Smooth muscle cell (in vitro differentiated cells): ENCODE data around the gene MB21D2. TPM values are rescaled to one million over a fixed set of nuclear protein-coding genes. Genes with fewer than 3 reads are reported as not detected.
A peak's percentile ranks its signal among the peaks of the same experiment; 100 is the strongest.

Source experiments
- DNase-seq: peaks from one replicate; lab custom pipeline; 2025; ENCODE audit not compliant: unreplicated experiment; lab: John Stamatoyannopoulos, UW
- H2AFZ ChIP-seq: fragments of 200-600 bp; sonication (generic); 2 replicates; pipeline ENCODE4 v1.6.0; 2016; ENCODE audit warnings: antibody characterized with exemption, low read depth, mild to moderate bottlenecking
- H3F3A ChIP-seq: fragments of 200-600 bp; sonication (generic); 2 replicates; pipeline ENCODE4 v1.6.0; 2017; ENCODE audit warnings: antibody characterized with exemption, low read depth
- H3K27ac ChIP-seq: fragments of 200-600 bp; sonication (generic); 2 replicates; pipeline ENCODE4 v1.5.1; 2016; ENCODE audit warnings: low read depth, mild to moderate bottlenecking
- H3K27me3 ChIP-seq: fragments of 200-600 bp; sonication (generic); 2 replicates; pipeline ENCODE4 v1.6.1; 2016; ENCODE audit warnings: low read depth, mild to moderate bottlenecking
- H3K36me3 ChIP-seq: fragments of 200-600 bp; sonication (generic); 2 replicates; pipeline ENCODE4 v1.5.1; 2016; ENCODE audit warnings: low read depth
- H3K4me1 ChIP-seq: fragments of 200-600 bp; sonication (generic); 2 replicates; pipeline ENCODE4 v1.5.1; 2016; ENCODE audit warnings: low read depth
- H3K4me2 ChIP-seq: fragments of 200-600 bp; sonication (generic); 2 replicates; pipeline ENCODE4 v1.6.0; 2016; ENCODE audit warnings: mild to moderate bottlenecking
- H3K4me3 ChIP-seq: fragments of 200-600 bp; sonication (generic); 2 replicates; pipeline ENCODE4 v1.5.1; 2016; ENCODE audit warnings: mild to moderate bottlenecking
- H3K79me2 ChIP-seq: fragments of 200-600 bp; sonication (generic); 2 replicates; pipeline ENCODE4 v1.6.0; 2016; ENCODE audit warnings: low read depth, mild to moderate bottlenecking
- H3K9ac ChIP-seq: fragments of 200-600 bp; sonication (generic); 2 replicates; pipeline ENCODE4 v1.6.0; 2016; ENCODE audit warnings: low read depth
- H3K9me3 ChIP-seq: fragments of 200-600 bp; sonication (generic); replicated peaks from 2 replicates; pipeline ENCODE4 v1.5.1; 2016; ENCODE audit warnings: low read depth
- H4K20me1 ChIP-seq: fragments of 200-600 bp; sonication (generic); 2 replicates; pipeline ENCODE4 v1.6.0; 2016; ENCODE audit warnings: low read depth
- CTCF ChIP-seq: fragments of 200-600 bp; sonication (generic); IDR thresholded peaks from 2 replicates; pipeline ENCODE4 v1.5.1; 2017; ENCODE audit warnings: borderline replicate concordance, mild to moderate bottlenecking, antibody characterized with exemption; ENCODE audit not compliant: insufficient read depth, poor library complexity, severe bottlenecking
- WGBS: methylation state at CpG from one replicate; pipeline ENCODE4 v1.1.7; 2016; ENCODE audit warnings: low lambda C conversion rate; 5-methylcytosine and 5-hydroxymethylcytosine counted together
- polyA plus RNA-seq: library from polyadenylated mRNA; unstranded; fragments of >200 nt; fragmentation: Nextera tagmentation; extraction: Ambion mirVana; gene quantifications from 2 replicates; pipeline ENCODE4 v1.2.1, GENCODE V29; 2016
- total RNA-seq: library from RNA; depleted of rRNA; stranded (reverse); fragments of >200 nt; gene quantifications from 2 replicates; pipeline ENCODE4 v1.2.3, GENCODE V29; 2014

The MB21D2 gene
- total and polyA plus RNA-seq, 2 experiments from 2014 or later, result 5.2 to 17.1 TPM

GRCh38 chr3:192884777-192885773, 32.6 kb downstream of the MB21D2 start:
- Histone ChIP-seq H3K36me3 (no peaks in the 10 kb centered on the region), H3F3A (peaks cover 5% of the 10 kb centered on the region), H3K27me3 (no peaks in the 10 kb centered on the region), H3K9ac (no peak overlapping the region), H3K9me3 (no peaks in the 10 kb centered on the region), H3K27ac (peak overlapping the region; percentile 97), H3K4me3 (no peak overlapping the region), H3K4me1 (peaks cover 18% of the 10 kb centered on the region), H3K4me2 (no peak overlapping the region), H4K20me1 (no peaks in the 10 kb centered on the region), H2AFZ (no peak overlapping the region), H3K79me2 (peaks cover 34% of the 10 kb centered on the region)
- TF ChIP-seq CTCF, result no peak
- no peak for DNase-seq
- 72% methylated on average over 8 of the region's 8 CpGs for WGBS

GRCh38 chr3:192883512-192883911, 34.1 kb downstream of the MB21D2 start:
- no peaks in the 10 kb centered on the region for H3K9me3 ChIP-seq
- no peaks in the 10 kb centered on the region for H3K27me3 ChIP-seq
- peaks cover 5% of the 10 kb centered on the region for H3F3A ChIP-seq
- H3K4me2 ChIP-seq, result peak overlapping the region; percentile 7
- TF ChIP-seq CTCF, result no peak
- H3K79me2 ChIP-seq, result peaks cover 28% of the 10 kb centered on the region
- H3K27ac ChIP-seq, result peak overlapping the region; percentile 82
- H3K9ac ChIP-seq, result peak overlapping the region; percentile 11
- DNase-seq, result no peak
- WGBS, result 43% methylated on average over 2 of the region's 2 CpGs
- no peak overlapping the region for H3K4me3 ChIP-seq
- H3K4me1 ChIP-seq, result peaks cover 12% of the 10 kb centered on the region
- peaks cover 13% of the 10 kb centered on the region for H4K20me1 ChIP-seq
- no peak overlapping the region for H2AFZ ChIP-seq
- no peaks in the 10 kb centered on the region for H3K36me3 ChIP-seq

- no peak for TF ChIP-seq CTCF
- Histone ChIP-seq H3K36me3 (no peaks in the 10 kb centered on the region), H3K4me2 (no peak overlapping the region), H3K4me1 (peaks cover 12% of the 10 kb centered on the region), H3K4me3 (no peak overlapping the region), H3K27ac (peak overlapping the region; percentile 26), H3K79me2 (peaks cover 22% of the 10 kb centered on the region), H2AFZ (no peak overlapping the region), H3K27me3 (no peaks in the 10 kb centered on the region), H3F3A (peaks cover 5% of the 10 kb centered on the region), H3K9me3 (no peaks in the 10 kb centered on the region), H4K20me1 (peaks cover 14% of the 10 kb centered on the region), H3K9ac (no peak overlapping the region)
- DNase-seq, result no peak
- WGBS, result 83% methylated on average over 7 of the region's 7 CpGs
Measured at GRCh38 chr3:192881159-192881786, 36.4 kb downstream of the MB21D2 start.
